Liver (tissue), 3 donors: ENCODE measurements around the gene TMIE.
"Not testable (repeated sequence)": the region's sequence is repeated elsewhere in the genome, so short reads cannot be mapped to it uniquely, and the experiment has no call there.

Experiments used
- GABPA ChIP-seq, 2 donors: IDR thresholded peaks in 1 of 2; conservative IDR thresholded peaks in 1 of 2; 2 replicates each; pipeline ENCODE4 v1.6.1; 2016; ENCODE audit warnings: antibody characterized with exemption in 2 of 2, mild to moderate bottlenecking in 1 of 2, moderate library complexity in 1 of 2
- JUND ChIP-seq, 2 donors: IDR thresholded peaks; 2 replicates each; pipeline ENCODE4 v1.6.1; 2016; ENCODE audit warnings: antibody characterized with exemption in 2 of 2
- MAX ChIP-seq: IDR thresholded peaks from 2 replicates; pipeline ENCODE4 v1.6.1; 2016; ENCODE audit warnings: antibody characterized with exemption
- REST ChIP-seq: IDR thresholded peaks from 2 replicates; pipeline ENCODE4 v1.6.1; 2016; ENCODE audit warnings: antibody characterized with exemption, mild to moderate bottlenecking
- TF ChIP-seq, protein P1 (sequence below): IDR thresholded peaks from 2 replicates; pipeline ENCODE4 v1.6.1; 2016; ENCODE audit warnings: antibody characterized with exemption
- TF ChIP-seq, protein P2 (sequence below): fragments of 150-350 bp; IDR thresholded peaks from 2 replicates; pipeline ENCODE4 v1.5.1; 2017; ENCODE audit warnings: improper control_type of control experiment, low read depth, low read length; ENCODE audit not compliant: missing input control
- donor health status: healthy.
- donor health status: healthy.

DNA sequence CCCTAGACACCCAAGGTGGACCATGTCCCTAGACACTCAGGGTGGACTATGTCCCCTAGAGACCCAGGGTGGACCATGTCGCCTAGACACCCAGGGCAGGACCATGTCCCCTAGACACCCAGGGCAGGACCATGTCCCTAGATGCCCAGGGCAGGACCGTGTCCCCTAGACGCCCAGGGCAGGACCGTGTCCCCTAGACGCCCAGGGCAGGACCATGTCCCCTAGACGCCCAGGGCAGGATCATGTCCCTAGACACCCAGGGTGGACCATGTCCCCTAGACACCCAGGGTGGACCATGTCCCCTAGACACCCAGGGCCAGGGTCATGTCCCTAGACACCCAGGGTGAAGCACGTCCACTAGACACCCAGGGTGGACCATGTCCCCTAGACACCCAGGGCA is 3.2 kb downstream of the TMIE start:
- TF ChIP-seq, protein P1, sequence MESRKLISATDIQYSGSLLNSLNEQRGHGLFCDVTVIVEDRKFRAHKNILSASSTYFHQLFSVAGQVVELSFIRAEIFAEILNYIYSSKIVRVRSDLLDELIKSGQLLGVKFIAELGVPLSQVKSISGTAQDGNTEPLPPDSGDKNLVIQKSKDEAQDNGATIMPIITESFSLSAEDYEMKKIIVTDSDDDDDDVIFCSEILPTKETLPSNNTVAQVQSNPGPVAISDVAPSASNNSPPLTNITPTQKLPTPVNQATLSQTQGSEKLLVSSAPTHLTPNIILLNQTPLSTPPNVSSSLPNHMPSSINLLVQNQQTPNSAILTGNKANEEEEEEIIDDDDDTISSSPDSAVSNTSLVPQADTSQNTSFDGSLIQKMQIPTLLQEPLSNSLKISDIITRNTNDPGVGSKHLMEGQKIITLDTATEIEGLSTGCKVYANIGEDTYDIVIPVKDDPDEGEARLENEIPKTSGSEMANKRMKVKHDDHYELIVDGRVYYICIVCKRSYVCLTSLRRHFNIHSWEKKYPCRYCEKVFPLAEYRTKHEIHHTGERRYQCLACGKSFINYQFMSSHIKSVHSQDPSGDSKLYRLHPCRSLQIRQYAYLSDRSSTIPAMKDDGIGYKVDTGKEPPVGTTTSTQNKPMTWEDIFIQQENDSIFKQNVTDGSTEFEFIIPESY = not testable (repeated sequence)
- TF ChIP-seq, protein P2, sequence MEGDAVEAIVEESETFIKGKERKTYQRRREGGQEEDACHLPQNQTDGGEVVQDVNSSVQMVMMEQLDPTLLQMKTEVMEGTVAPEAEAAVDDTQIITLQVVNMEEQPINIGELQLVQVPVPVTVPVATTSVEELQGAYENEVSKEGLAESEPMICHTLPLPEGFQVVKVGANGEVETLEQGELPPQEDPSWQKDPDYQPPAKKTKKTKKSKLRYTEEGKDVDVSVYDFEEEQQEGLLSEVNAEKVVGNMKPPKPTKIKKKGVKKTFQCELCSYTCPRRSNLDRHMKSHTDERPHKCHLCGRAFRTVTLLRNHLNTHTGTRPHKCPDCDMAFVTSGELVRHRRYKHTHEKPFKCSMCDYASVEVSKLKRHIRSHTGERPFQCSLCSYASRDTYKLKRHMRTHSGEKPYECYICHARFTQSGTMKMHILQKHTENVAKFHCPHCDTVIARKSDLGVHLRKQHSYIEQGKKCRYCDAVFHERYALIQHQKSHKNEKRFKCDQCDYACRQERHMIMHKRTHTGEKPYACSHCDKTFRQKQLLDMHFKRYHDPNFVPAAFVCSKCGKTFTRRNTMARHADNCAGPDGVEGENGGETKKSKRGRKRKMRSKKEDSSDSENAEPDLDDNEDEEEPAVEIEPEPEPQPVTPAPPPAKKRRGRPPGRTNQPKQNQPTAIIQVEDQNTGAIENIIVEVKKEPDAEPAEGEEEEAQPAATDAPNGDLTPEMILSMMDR = not testable (repeated sequence)
- TF ChIP-seq MAX; JUND (IDR thresholded peaks at IDR 0.05); GABPA (IDR thresholded peaks at IDR 0.05 in 1 of 2, conservative IDR thresholded peaks at IDR 0.05 in 1 of 2); REST: not testable (repeated sequence)
